ENCODE data around the gene TAF5L. TPM values are rescaled to one million over a fixed set of nuclear protein-coding genes. Genes with fewer than 3 reads are reported as not detected.

TAF5L gene
- total and polyA plus RNA-seq, 10 of the 15 experiments (the other 5 are each of a cell fraction or from before 2014, with no cell fraction given), result 1.1 to 26.2 (median 19.1) TPM

DNA sequence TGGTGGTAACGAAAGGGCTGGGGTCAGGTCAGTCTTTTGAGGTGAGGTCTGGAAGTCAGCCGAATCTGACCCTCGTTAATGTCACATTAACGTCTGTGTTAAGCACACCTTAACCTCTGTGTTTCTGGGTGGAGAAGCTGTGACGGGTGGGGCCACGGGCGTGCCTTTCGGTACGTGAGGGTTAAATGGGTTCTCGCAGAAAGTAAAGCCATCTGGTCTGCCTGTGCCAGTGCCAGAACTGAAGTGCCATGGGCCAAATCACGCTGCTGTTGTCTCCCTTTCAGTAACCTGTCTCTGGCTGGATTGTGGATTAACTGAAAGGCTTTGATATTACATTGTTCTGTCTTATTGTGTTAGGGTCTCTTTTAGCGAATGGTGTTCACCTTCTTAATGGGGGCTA is 14.5 kb upstream of the TAF5L start:
- ATAC-seq, result no peak
- POLR2A ChIA-PET, result interaction anchor here (0.6 kb wide), 1 partner anchor 158 kb away, joined by 5 read pairs; no protein-coding TSS in a partner anchor
- in situ Hi-C loops (cut with MboI), result no loop called here

More for the DNA sequence above, 14.5 kb upstream of the TAF5L start:
- no peaks in the 10 kb centered on the region for H3K27me3 ChIP-seq (replicated peaks in 1 of 2; ENCODE audit: control insufficient read depth in 2 of 2, insufficient read depth in 2 of 2, low read length in 1 of 2)
- H3K36me3 ChIP-seq (ENCODE audit: control insufficient read depth in 2 of 2, insufficient read depth in 2 of 2, low read length in 1 of 2), result peaks cover 28 to 36% of the 10 kb centered on the region in 2 experiments
- FAIRE-seq (no peak), DNase-seq (ENCODE audit: low read depth, low spot score) (no peak)
- WGBS (ENCODE audit: insufficient coverage, insufficient replicate concordance, low lambda C conversion rate, missing lambda C conversion rate), result 99% methylated on average over 12 of the region's 12 CpGs
- no TSS peak for BruUV-seq (replicated peaks)
- no peaks in the 10 kb centered on the region for H3K9me3 ChIP-seq (replicated peaks; ENCODE audit: control insufficient read depth, insufficient read depth, low read length)
- no peak overlapping the region for H2AFZ ChIP-seq (ENCODE audit: control insufficient read depth, low read depth, low read length)
- peaks cover 8% of the 10 kb centered on the region for H3K79me2 ChIP-seq (ENCODE audit: control insufficient read depth, insufficient read depth, low read length)
- no peak overlapping the region for H3K27ac ChIP-seq (ENCODE audit: control insufficient read depth, insufficient read depth)
- H3K4me2 ChIP-seq (ENCODE audit: control insufficient read depth, insufficient read depth), result no peak overlapping the region
- TF ChIP-seq, protein P1, sequence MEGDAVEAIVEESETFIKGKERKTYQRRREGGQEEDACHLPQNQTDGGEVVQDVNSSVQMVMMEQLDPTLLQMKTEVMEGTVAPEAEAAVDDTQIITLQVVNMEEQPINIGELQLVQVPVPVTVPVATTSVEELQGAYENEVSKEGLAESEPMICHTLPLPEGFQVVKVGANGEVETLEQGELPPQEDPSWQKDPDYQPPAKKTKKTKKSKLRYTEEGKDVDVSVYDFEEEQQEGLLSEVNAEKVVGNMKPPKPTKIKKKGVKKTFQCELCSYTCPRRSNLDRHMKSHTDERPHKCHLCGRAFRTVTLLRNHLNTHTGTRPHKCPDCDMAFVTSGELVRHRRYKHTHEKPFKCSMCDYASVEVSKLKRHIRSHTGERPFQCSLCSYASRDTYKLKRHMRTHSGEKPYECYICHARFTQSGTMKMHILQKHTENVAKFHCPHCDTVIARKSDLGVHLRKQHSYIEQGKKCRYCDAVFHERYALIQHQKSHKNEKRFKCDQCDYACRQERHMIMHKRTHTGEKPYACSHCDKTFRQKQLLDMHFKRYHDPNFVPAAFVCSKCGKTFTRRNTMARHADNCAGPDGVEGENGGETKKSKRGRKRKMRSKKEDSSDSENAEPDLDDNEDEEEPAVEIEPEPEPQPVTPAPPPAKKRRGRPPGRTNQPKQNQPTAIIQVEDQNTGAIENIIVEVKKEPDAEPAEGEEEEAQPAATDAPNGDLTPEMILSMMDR (IDR thresholded peaks at IDR 0.05 in 2 of 3, conservative IDR thresholded peaks at IDR 0.05 in 1 of 3; ENCODE audit: control insufficient read depth in 2 of 3, extremely low read depth in 1 of 3, insufficient read depth in 1 of 3, low read depth in 3 of 3, low read length in 3 of 3), result no peak
- TF ChIP-seq EED (IDR thresholded peaks at IDR 0.05; ENCODE audit: low read depth) (no peak), CBX5 (IDR thresholded peaks at IDR 0.05; ENCODE audit: low read depth) (no peak), POLR2A (IDR thresholded peaks at IDR 0.05; ENCODE audit: low read depth, low read length) (no peak)
- TF ChIP-seq, protein P2, sequence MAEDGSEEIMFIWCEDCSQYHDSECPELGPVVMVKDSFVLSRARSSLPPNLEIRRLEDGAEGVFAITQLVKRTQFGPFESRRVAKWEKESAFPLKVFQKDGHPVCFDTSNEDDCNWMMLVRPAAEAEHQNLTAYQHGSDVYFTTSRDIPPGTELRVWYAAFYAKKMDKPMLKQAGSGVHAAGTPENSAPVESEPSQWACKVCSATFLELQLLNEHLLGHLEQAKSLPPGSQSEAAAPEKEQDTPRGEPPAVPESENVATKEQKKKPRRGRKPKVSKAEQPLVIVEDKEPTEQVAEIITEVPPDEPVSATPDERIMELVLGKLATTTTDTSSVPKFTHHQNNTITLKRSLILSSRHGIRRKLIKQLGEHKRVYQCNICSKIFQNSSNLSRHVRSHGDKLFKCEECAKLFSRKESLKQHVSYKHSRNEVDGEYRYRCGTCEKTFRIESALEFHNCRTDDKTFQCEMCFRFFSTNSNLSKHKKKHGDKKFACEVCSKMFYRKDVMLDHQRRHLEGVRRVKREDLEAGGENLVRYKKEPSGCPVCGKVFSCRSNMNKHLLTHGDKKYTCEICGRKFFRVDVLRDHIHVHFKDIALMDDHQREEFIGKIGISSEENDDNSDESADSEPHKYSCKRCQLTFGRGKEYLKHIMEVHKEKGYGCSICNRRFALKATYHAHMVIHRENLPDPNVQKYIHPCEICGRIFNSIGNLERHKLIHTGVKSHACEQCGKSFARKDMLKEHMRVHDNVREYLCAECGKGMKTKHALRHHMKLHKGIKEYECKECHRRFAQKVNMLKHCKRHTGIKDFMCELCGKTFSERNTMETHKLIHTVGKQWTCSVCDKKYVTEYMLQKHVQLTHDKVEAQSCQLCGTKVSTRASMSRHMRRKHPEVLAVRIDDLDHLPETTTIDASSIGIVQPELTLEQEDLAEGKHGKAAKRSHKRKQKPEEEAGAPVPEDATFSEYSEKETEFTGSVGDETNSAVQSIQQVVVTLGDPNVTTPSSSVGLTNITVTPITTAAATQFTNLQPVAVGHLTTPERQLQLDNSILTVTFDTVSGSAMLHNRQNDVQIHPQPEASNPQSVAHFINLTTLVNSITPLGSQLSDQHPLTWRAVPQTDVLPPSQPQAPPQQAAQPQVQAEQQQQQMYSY (CRISPR knock-in tag; IDR thresholded peaks at IDR 0.05), result no peak
- CTCF ChIA-PET, result no interaction called here
- H3K4me1 ChIP-seq (ENCODE audit: control insufficient read depth, insufficient read depth, low read length), result peaks cover 7% of the 10 kb centered on the region
- RAD21 ChIA-PET (ENCODE audit: unreplicated experiment), result interaction anchor here (0.6 kb wide), 1 partner anchor 570 kb away, joined by 3 read pairs; no protein-coding TSS in a partner anchor
- no peak overlapping the region for H3K4me3 ChIP-seq
- intact Hi-C loops (cut with micrococcal nuclease; ENCODE audit: unreplicated experiment), result no loop called here
- SMC1A ChIA-PET (ENCODE audit: uncharacterized antibody, unreplicated experiment), result no interaction called here
- no peaks in the 10 kb centered on the region; the same call in none of the 2 replicates for H4K20me1 ChIP-seq (ENCODE audit: control insufficient read depth, insufficient read depth)
- no peak overlapping the region for H3K9ac ChIP-seq (ENCODE audit: control insufficient read depth, insufficient read depth, low read length)

Measured in GM12878 (cell line).